SK-N-SH treated with all-trans-retinoic acid at 6 μM for 48 hours (cell line): Measurements from ENCODE around the gene PCDHB1.

Source experiments
- ATAC-seq: fragments of 200-7000 bp; cut with Tn5 transposase; 3 replicates; pipeline ENCODE4 v1.9.1; 2020; ENCODE audit warnings: mild to moderate bottlenecking, moderate library complexity
- ARNTL ChIP-seq: fragments of 450-650 bp; formaldehyde crosslinking; IDR thresholded peaks from 2 replicates; pipeline ENCODE4 v1.5.0; 2020; ENCODE audit warnings: low read depth, mild to moderate bottlenecking, moderate library complexity, borderline replicate concordance
- BACH2 ChIP-seq: fragments of 250-450 bp; sonication (Bioruptor Pico); IDR thresholded peaks from 2 replicates; pipeline ENCODE4 v1.9.0; 2021; ENCODE audit warnings: mild to moderate bottlenecking, borderline replicate concordance
- CSDC2 ChIP-seq: fragments of 250-450 bp; sonication (Bioruptor Pico); IDR thresholded peaks from 2 replicates; pipeline ENCODE4 v1.5.0; 2020; ENCODE audit warnings: mild to moderate bottlenecking, moderate library complexity
- GLIS3 ChIP-seq: fragments of 250-450 bp; sonication (Bioruptor Pico); IDR thresholded peaks from 2 replicates; pipeline ENCODE4 v1.5.0; 2020; ENCODE audit warnings: mild to moderate bottlenecking, moderate library complexity
- ISL1 ChIP-seq: fragments of 250-450 bp; sonication (Bioruptor Pico); IDR thresholded peaks from 2 replicates; pipeline ENCODE4 v2.1.2; 2022; ENCODE audit warnings: mild to moderate bottlenecking, moderate library complexity
- OSR1 ChIP-seq: fragments of 250-450 bp; sonication (Bioruptor Pico); IDR thresholded peaks from 2 replicates; pipeline ENCODE4 v1.8.0; 2022; ENCODE audit warnings: moderate library complexity, mild to moderate bottlenecking, inconsistent platforms
- PPARA ChIP-seq: fragments of 250-450 bp; sonication (Bioruptor Pico); IDR thresholded peaks from 2 replicates; pipeline ENCODE4 v1.5.0; 2020; ENCODE audit warnings: mild to moderate bottlenecking, borderline replicate concordance
- RARB ChIP-seq: fragments of 250-450 bp; sonication (Bioruptor Pico); IDR thresholded peaks from 2 replicates; pipeline ENCODE4 v1.8.0; 2021; ENCODE audit warnings: mild to moderate bottlenecking, moderate library complexity
- SNAI2 ChIP-seq: fragments of 250-450 bp; sonication (Bioruptor Pico); IDR thresholded peaks from 2 replicates; pipeline ENCODE4 v1.5.0; 2020; ENCODE audit warnings: mild to moderate bottlenecking, moderate library complexity
- TCF4 ChIP-seq: fragments of 250-450 bp; sonication (Bioruptor Pico); IDR thresholded peaks from 2 replicates; pipeline ENCODE4 v1.8.0; 2021; ENCODE audit warnings: mild to moderate bottlenecking, moderate library complexity, borderline replicate concordance
- TOX ChIP-seq: fragments of 250-450 bp; sonication (Bioruptor Pico); IDR thresholded peaks from 2 replicates; pipeline ENCODE4 v1.8.0; 2021; ENCODE audit warnings: mild to moderate bottlenecking, moderate library complexity, borderline replicate concordance
- ZC3H10 ChIP-seq: fragments of 250-450 bp; sonication (Bioruptor Pico); IDR thresholded peaks from 2 replicates; pipeline ENCODE4 v1.5.1; 2021; ENCODE audit warnings: mild to moderate bottlenecking, moderate library complexity
- ZFP3 ChIP-seq: fragments of 250-450 bp; sonication (Bioruptor Pico); IDR thresholded peaks from 2 replicates; pipeline ENCODE4 v1.5.0; 2020; ENCODE audit warnings: mild to moderate bottlenecking, moderate library complexity
- ZNF565 ChIP-seq: fragments of 450-650 bp; formaldehyde crosslinking; conservative IDR thresholded peaks from 2 replicates; pipeline ENCODE4 v1.5.0; 2020; ENCODE audit warnings: low read depth, mild to moderate bottlenecking, moderate library complexity
- ZNF70 ChIP-seq: fragments of 450-650 bp; formaldehyde crosslinking; IDR thresholded peaks from 2 replicates; pipeline ENCODE4 v1.5.0; 2020; ENCODE audit warnings: mild to moderate bottlenecking, moderate library complexity
- ZNF8 ChIP-seq: fragments of 450-650 bp; formaldehyde crosslinking; IDR thresholded peaks from 2 replicates; pipeline ENCODE4 v1.5.0; 2020; ENCODE audit warnings: mild to moderate bottlenecking, moderate library complexity
- TF ChIP-seq, protein P1 (sequence below): fragments of 250-450 bp; sonication (Bioruptor Pico); IDR thresholded peaks from 2 replicates; pipeline ENCODE4 v1.8.0; 2020; ENCODE audit warnings: mild to moderate bottlenecking, moderate library complexity, borderline replicate concordance
- TF ChIP-seq, protein P2 (sequence below): fragments of 250-450 bp; sonication (Bioruptor Pico); IDR thresholded peaks from 2 replicates; pipeline ENCODE4 v1.5.0; 2020; ENCODE audit warnings: mild to moderate bottlenecking, moderate library complexity
- TF ChIP-seq, protein P3 (sequence below): fragments of 250-450 bp; sonication (Bioruptor Pico); IDR thresholded peaks from 2 replicates; pipeline ENCODE4 v1.5.1; 2020; ENCODE audit warnings: low read depth, mild to moderate bottlenecking, moderate library complexity

Gene PCDHB1

DNA sequence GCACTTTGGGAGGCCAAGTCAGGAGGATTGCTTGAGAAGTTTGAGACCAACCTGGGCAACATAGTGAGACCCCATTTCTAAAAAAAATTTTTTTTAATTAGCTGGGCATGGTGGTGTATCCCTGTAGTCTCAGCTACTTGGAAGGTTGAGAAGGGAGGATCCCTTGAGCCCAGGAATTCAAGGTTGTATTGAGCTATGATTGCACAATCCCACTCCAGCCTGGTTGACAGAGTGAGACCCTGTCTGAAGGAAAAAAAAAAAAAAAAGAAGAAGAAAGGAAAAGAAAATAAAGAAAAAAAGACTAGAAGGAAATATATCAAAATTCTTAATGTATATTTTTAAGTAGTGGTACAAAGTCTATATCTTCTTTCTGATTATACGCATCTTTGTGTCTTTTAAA lies 28.8 kb upstream of the PCDHB1 start:
- TF ChIP-seq ZC3H10 (CRISPR knock-in tag) (no peak), ZNF565 (CRISPR knock-in tag) (no peak), OSR1 (CRISPR knock-in tag) (no peak), ZNF70 (CRISPR knock-in tag) (no peak), ARNTL (CRISPR knock-in tag) (no peak), PPARA (CRISPR knock-in tag) (no peak), GLIS3 (CRISPR knock-in tag) (no peak), TCF4 (CRISPR knock-in tag) (no peak), BACH2 (CRISPR knock-in tag) (no peak), SNAI2 (CRISPR knock-in tag) (no peak), ISL1 (CRISPR knock-in tag) (no peak)
- TF ChIP-seq, protein P1, sequence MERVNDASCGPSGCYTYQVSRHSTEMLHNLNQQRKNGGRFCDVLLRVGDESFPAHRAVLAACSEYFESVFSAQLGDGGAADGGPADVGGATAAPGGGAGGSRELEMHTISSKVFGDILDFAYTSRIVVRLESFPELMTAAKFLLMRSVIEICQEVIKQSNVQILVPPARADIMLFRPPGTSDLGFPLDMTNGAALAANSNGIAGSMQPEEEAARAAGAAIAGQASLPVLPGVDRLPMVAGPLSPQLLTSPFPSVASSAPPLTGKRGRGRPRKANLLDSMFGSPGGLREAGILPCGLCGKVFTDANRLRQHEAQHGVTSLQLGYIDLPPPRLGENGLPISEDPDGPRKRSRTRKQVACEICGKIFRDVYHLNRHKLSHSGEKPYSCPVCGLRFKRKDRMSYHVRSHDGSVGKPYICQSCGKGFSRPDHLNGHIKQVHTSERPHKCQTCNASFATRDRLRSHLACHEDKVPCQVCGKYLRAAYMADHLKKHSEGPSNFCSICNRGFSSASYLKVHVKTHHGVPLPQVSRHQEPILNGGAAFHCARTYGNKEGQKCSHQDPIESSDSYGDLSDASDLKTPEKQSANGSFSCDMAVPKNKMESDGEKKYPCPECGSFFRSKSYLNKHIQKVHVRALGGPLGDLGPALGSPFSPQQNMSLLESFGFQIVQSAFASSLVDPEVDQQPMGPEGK, result no peak
- TF ChIP-seq, protein P2, sequence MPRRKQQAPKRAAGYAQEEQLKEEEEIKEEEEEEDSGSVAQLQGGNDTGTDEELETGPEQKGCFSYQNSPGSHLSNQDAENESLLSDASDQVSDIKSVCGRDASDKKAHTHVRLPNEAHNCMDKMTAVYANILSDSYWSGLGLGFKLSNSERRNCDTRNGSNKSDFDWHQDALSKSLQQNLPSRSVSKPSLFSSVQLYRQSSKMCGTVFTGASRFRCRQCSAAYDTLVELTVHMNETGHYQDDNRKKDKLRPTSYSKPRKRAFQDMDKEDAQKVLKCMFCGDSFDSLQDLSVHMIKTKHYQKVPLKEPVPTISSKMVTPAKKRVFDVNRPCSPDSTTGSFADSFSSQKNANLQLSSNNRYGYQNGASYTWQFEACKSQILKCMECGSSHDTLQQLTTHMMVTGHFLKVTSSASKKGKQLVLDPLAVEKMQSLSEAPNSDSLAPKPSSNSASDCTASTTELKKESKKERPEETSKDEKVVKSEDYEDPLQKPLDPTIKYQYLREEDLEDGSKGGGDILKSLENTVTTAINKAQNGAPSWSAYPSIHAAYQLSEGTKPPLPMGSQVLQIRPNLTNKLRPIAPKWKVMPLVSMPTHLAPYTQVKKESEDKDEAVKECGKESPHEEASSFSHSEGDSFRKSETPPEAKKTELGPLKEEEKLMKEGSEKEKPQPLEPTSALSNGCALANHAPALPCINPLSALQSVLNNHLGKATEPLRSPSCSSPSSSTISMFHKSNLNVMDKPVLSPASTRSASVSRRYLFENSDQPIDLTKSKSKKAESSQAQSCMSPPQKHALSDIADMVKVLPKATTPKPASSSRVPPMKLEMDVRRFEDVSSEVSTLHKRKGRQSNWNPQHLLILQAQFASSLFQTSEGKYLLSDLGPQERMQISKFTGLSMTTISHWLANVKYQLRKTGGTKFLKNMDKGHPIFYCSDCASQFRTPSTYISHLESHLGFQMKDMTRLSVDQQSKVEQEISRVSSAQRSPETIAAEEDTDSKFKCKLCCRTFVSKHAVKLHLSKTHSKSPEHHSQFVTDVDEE (CRISPR knock-in tag), result no peak
- ATAC-seq, result no peak

DNA sequence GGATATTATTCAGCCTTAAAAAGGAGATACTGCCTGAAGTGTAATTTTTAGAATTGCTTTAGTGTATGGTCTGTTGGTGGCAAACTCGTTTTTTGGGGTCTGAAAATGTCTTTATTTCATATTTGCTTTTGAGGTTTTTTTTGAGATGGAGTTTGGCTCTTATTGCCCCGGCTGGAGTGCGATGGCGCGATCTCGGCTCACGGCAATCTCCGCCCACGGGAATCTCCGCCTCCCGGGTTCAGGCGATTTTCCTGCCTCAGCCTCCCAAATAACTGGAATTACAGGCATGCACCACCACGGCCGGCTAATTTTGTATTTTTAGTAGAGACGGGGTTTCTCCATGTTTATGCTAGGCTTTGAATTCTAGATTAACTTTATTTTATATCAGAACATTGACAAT lies 20.2 kb upstream of the PCDHB1 start:
- ATAC-seq, result no peak
- TF ChIP-seq TCF4 (CRISPR knock-in tag) (no peak), RARB (CRISPR knock-in tag) (no peak), ZFP3 (CRISPR knock-in tag) (no peak), ZNF70 (CRISPR knock-in tag) (no peak), BACH2 (CRISPR knock-in tag) (no peak)
- TF ChIP-seq, protein P2 (CRISPR knock-in tag), result no peak

DNA sequence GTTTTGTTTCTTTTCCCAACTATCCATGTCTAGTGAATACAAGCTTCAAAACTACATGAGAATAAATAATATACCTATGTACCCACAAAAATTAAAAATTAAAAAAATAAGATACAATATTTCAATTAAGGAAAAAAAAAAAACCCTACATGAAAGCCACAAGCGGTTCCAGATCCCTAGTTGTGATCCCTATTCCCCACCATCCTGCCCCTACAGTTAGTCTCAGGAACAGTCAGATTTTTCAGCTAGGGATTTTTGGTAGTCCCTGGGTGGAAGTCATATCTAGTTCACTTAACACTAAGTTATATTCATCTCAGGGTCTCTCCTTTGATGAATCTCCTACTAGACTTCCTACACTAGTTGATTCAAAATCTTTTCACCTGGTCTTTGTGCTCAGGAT lies 18.5 kb upstream of the PCDHB1 start:
- ATAC-seq, result no peak
- TF ChIP-seq ZNF8 (CRISPR knock-in tag) (no peak), CSDC2 (CRISPR knock-in tag) (no peak)
- TF ChIP-seq, protein P3, sequence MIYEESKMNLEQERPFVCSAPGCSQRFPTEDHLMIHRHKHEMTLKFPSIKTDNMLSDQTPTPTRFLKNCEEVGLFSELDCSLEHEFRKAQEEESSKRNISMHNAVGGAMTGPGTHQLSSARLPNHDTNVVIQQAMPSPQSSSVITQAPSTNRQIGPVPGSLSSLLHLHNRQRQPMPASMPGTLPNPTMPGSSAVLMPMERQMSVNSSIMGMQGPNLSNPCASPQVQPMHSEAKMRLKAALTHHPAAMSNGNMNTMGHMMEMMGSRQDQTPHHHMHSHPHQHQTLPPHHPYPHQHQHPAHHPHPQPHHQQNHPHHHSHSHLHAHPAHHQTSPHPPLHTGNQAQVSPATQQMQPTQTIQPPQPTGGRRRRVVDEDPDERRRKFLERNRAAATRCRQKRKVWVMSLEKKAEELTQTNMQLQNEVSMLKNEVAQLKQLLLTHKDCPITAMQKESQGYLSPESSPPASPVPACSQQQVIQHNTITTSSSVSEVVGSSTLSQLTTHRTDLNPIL (CRISPR knock-in tag), result no peak

DNA sequence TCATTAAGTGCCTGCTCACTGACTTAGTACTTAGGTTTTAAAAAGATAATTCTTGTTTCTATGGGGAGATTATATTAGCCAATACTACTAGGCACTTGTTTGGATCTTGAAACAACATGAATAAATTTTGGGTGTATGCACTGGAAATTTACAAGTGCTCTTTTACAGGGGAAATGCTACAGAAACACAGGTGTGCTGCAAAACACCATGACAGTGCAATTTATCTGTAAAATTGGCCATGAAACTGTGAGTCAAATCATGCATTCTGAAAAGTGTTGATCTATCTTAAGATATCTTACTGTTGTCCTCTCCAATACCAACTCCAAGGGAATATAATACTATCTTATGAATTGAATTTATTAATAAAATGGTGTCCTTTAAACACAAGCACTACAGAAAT lies 12.1 kb upstream of the PCDHB1 start:
- TF ChIP-seq ISL1 (CRISPR knock-in tag), result no peak
- TF ChIP-seq ZFP3 (CRISPR knock-in tag), result no peak
- no peak for TF ChIP-seq PPARA (CRISPR knock-in tag)
- no peak for TF ChIP-seq OSR1 (CRISPR knock-in tag)
- TF ChIP-seq ZNF70 (CRISPR knock-in tag), result no peak
- TF ChIP-seq ZC3H10 (CRISPR knock-in tag), result no peak
- no peak for TF ChIP-seq TCF4 (CRISPR knock-in tag)
- TF ChIP-seq BACH2 (CRISPR knock-in tag), result no peak
- TF ChIP-seq RARB (CRISPR knock-in tag), result no peak
- TF ChIP-seq, protein P1, result no peak
- no peak for TF ChIP-seq ARNTL (CRISPR knock-in tag)
- no peak for TF ChIP-seq TOX (CRISPR knock-in tag)
- ATAC-seq, result no peak
